HL-60/S4 treated with phorbol 12-myristate 13-acetate at 8.2 ng/mL for 4 days and 3 days (cell line): ENCODE data around the gene RGL3.
"Not testable (repeated sequence)": the region's sequence is repeated elsewhere in the genome, so short reads cannot be mapped to it uniquely, and the experiment has no call there.

Source experiments
- in situ Hi-C: fragments of 300-500 bp; cut with MboI; formaldehyde crosslinking; loops from 2 replicates; pipeline ENCODE4 v1.15.0; 2022; ENCODE audit warnings: low sequenced_read_pairs

The RGL3 gene

DNA sequence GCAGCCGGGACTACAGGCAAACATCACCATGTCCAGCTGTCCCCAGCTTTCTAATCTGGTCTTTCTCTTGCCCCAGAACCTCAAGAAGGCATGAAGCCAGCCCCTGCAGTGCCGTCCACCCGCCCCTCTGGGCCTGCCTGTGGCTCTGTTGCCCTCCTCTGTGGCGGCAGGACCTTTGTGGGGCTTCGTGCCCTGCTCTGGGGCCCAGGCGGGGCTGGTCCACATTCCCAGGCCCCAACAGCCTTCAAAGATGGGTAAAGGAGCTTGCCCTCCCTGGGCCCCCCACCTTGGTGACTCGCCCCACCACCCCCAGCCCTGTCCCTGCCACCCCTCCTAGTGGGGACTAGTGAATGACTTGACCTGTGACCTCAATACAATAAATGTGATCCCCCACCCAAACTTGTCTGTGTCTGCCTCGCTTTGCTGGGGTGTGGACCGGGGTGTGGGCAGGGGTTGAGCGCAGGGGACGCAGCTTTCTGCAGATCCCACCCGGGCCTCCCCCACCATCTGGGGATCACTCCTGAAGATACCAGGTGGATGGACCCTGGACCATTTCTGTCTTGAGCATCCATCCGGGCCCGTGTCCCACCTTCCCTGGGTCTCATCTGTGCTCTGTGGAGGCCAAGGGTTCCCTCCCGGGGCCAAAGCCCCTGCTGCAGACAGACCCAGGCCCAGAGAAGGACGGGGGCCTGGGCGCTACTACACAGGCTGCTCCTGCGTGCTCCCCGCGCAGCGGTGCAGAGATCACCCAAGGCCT, 31.6 kb upstream of the RGL3 start:
- in situ Hi-C loops = no loop called here

DNA sequence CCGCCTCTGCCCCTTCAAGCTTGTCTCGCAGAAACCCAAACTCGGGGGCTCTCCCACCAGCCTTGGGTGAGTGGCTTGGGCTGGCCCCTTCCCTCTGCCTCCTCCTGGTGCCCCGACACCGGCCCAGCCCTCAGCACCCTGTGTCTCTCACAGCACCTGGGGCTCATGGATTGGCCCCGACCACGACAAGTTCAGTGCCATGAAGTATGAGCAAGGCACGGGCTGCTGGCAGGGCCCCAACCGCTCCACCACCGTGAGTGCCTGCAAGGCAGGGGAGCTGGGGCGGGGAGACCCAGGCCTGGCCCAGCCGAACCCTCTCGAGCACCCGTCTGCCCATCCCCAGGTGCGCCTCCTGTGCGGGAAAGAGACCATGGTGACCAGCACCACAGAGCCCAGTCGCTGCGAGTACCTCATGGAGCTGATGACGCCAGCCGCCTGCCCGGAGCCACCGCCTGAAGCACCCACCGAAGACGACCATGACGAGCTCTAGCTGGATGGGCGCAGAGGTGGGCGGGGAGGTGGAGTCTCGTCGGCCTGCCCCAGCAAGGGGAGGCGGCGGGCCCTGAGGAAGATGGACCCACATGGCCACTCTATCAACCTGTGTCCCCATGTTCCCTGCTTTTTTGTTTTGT, 29.9 kb upstream of the RGL3 start:
- in situ Hi-C loops = no loop called here

DNA sequence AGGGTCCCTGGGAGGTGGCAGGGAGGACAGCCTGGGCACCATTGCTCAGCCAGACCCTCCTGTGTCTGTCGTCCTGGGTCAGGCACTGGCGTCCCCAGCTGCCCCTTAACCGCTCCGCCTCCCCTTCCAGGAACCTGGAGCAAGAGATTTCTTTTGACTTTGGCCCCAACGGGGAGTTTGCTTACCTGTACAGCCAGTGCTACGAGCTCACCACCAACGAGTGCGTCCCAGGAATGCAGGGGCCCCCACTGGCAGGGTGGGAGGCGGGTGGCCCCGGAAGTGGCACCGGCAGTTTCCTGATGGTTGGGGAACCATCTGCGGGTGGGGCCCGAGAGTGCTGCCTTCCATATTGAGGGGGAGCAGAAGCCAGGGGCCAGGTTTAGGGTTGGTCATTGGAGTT, 29.3 kb upstream of the RGL3 start:
- in situ Hi-C loops = no loop called here

DNA sequence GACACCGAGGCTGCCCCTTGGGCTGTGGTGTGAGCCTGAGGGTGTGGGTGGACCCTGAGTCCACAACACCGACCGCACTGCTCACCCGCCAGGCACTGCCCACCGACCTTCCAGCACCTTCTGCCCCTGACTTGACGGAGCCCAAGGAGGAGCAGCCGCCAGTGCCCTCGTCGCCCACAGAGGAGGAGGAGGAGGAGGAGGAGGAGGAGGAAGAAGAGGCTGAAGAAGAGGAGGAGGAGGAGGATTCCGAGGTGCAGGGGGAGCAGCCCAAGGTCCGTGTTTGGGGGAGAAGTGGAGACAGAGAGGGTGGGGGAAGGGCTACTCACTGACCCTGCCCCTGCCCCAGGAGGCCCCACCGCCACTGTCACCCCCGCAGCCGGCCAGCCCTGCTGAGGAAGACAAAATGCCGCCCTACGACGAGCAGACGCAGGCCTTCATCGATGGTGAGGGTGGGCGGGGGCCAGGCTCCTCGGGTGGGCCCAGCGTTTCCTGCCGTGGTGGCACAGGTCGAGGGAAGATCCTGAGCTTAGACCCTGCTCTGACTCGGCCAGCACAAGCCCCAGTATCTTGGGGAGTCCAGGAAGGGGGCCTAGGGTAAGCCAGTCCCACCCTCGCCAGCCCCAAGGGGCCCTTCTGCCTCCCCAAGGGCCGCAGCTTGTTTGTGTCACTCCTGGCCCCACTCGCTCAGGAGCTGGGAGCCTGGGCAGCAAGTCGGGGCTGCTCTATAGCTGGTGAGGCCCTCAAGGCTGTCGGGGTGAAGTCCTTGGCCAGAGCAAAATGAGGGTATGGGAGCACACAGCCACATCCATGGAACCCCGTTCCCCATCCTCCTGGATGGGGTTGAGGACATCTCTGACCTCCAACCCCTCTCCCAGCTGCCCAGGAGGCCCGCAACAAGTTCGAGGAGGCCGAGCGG, 28.5 kb upstream of the RGL3 start:
- in situ Hi-C loops = no loop called here

DNA sequence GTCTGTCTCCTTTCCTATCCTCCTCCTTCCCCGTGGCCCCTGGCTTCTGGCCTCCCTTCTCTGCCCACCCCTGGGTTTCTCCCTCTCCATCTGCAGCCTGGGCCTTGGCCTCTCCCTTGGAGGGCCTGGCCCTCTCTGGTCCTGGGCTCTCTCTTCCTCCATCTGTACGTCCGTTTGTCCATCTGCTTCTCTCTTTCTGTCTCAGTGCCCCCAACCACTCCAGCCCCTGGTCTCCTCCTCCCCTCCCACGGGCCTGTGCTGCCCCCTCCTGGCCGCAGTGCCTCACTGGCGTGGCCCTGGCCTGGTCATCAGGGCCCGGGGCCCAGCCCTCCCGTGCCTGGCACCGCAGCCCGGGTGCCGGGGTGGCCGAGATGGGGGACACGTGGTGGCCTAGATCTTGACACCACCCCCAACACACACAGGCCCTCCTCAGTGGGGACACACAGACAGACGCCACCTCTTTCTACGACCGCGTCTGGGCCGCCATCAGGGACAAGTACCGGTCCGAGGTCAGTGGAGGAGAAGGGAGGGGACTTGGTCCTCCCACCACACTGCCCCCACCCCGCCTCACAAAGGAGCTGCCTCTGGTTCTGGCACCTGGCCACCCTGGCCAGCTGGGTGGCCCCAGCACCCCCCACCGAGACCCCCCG, 27.7 kb upstream of the RGL3 start:
- in situ Hi-C loops = no loop called here

DNA sequence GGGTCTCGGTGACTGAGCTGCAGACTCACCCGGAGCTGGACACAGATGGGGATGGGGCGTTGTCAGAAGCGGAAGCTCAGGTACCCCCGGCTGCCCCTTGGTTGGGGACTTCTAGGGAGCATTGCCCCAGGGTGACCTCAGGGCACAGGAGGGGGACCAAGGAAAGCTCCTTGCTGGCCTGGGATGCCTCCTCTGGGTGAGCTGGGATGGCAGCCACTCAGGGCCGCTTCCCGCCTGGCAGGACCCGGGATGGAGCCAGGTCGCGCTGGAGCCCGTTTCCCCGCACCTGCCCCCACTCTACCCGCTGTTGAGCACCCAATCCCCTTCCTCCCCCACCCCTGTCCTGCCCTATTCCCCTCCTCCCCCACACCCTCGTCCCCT, 27.1 kb upstream of the RGL3 start:
- in situ Hi-C loops = no loop called here

DNA sequence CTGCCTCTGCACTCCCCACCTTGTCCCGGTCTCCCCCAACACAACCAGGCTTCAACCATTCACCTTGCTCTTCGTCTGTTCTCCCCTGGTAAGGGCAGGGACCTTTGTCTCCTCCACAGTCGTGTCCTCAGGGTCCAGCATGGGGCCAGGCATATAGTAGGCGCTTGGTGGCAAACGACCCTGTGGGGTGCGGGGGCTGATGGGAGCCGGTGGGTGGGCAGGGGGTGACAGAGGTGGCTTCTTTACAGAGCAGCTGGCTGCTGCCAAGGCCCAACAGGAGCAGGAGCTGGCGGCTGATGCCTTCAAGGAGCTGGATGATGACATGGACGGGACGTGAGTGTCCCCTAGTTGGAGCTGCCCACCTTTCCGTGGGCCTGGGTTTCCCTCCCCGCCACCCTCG, 26.0 kb upstream of the RGL3 start:
- in situ Hi-C loops = no loop called here

DNA sequence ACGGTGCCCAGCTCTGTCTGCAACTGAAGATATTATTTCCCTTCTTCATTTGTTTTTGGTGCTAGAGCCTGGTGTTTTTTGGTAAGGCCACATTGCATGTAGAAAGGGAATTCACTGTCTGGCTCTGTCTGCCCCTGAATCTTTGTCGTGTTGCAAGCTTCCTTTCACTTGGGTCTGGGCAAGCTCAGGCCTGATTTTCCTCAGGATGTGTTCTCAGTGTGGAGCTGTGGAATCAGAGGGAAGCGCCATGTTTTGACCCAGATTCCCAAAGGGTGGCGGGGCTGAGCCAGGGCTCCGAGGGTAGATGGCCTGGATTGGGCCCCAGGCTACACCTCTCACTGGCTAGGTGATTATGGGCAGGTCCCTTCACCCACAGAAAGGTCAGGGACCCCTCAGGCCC, 24.9 kb upstream of the RGL3 start:
- in situ Hi-C loops = no loop called here

DNA sequence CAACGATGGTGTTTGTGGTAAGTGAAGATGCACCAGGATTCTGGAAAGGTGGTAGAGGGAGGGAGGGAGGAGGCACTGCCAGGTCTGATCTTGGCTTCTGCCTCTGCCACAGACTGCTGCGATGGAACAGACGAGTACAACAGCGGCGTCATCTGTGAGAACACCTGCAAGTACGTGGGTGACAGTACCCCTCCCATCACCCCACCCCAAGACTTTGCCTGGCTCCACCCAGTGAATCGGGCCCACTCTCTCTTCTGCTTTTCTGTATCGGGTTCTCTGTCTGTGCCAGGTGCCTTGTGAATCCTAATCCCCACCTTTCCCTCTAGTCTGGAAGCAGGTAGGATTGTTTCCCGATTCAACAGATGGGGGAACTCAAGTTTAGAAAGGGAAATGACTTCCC, 18.8 kb upstream of the RGL3 start:
- in situ Hi-C loops = no loop called here

DNA sequence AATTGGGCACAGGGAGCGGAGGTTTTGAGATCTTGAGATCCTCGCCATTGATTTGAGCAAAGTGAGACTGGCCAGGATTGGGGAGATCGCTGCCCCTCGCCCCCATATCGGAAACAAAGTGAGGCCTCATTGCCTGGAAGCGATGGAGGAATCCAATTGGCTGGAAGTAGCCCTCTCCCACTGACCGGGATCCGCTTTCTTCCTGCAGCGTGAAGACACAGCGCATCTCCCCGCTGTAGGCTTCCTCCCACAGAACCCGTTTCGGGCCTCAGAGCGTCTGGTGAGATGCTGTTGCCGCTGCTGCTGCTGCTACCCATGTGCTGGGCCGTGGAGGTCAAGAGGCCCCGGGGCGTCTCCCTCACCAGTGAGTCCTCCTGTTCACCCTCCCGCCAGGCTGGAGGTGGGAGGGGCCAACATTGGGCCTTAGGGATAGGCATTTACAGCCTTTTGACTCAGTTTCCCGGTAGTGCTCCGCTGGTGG, 16.8 kb upstream of the RGL3 start:
- in situ Hi-C loops = no loop called here

DNA sequence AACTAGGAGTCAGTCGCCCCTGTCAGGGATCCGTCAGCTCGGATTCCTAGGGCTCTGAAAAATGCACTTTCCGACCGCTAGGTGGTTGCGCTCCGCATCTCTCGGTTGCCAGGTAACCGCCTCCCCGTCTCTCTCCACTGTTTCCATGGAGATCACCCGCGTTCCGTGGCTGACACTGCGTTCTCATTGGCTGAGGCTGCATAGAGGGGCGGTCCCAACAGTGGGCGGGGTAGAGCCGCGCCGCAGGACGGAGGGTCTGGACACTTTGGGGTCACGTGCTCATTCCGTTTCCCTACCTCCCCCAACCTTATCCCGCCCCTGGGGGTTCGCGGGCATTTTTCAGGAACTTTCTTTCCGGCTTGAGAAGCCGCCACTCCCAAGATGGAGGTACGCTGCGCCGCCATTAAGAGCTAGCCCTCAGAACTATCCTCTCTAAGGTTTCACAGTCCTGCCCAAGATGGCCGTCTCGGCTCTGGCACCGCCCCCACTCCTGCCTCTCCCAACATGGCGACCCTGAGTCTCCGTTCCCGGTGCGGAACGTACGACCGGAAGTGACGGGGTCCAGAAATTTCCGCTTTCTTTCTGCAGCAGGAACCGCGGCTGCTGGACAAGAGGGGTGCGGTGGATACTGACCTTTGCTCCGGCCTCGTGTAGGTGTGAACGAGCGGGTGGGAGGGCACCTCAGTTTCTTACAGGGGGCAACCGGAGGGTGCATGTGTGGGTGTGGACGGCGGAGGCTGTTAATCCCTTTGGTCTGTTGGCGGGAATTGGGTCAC, 16.1 kb upstream of the RGL3 start, which contains the start of the genes ODAD3 and PRKCSH:
Gene ODAD3, minus strand, starts transcription at position 65 of the 776 bp plus-strand sequence. CDS start 105 bp downstream, outside the sequence.
Gene PRKCSH, plus strand, starts transcription at position 579 of the 776 bp plus-strand sequence. CDS start 483 bp downstream, outside the sequence.
- in situ Hi-C loops = no loop called here

DNA sequence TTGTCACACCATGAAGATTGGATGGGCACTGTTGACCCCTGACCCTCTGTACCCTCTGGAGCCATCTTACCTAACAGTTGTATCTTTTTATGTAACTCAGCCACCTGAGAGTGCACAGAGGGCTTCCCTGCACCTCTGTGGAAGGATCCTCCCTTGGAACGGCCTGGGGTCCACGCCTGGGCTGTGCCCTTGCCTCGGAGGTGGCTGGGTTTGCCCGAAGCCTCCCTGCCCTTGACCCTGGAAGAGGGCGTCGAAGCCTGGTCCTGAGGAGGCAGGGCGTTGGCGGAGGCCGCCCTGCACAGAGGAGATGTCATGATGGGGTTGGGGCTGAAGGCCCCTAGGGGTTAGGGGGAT, 15.6 kb upstream of the RGL3 start:
- in situ Hi-C loops = no loop called here

DNA sequence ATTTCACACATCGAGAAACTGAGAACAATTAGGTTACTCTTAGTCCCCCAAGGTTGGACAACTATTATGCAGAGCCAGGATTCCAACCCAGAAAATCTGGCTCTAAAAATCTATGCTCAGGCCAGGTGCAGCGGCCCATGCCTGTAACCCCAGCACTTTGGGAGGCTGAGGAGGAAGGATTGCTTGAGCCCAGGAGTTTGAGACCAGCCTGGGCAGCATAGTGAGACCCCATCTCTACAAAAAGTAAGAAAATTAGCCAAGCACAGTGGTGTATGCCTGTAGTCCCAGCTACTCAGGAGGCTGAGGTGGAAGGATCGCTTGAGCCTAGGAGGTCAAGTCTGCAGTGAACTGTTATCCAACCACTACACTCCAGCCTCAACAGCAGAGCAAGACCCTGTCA, 14.4 kb upstream of the RGL3 start:
- in situ Hi-C loops = not testable (repeated sequence)

DNA sequence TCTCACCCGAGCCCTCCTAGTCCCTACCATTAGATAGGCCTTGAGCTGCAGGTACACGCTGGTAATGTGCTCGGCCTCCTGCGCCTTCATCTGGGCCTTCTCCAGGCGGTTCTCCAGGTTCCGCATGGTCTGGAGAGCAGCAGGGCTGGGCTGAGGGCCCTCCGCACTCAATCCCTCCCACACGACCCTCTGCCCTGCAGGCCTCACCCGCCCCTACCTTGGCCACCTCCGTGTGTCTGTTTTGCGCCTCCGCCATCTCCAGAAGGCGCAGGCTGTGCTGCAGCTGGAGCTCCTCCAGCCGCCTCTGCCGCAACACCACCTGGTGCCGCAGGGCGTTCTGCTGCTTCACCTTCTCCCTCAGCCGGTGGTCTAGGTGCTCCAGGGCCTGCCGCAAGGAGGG, 7.5 kb upstream of the RGL3 start:
- in situ Hi-C loops = no loop called here

DNA sequence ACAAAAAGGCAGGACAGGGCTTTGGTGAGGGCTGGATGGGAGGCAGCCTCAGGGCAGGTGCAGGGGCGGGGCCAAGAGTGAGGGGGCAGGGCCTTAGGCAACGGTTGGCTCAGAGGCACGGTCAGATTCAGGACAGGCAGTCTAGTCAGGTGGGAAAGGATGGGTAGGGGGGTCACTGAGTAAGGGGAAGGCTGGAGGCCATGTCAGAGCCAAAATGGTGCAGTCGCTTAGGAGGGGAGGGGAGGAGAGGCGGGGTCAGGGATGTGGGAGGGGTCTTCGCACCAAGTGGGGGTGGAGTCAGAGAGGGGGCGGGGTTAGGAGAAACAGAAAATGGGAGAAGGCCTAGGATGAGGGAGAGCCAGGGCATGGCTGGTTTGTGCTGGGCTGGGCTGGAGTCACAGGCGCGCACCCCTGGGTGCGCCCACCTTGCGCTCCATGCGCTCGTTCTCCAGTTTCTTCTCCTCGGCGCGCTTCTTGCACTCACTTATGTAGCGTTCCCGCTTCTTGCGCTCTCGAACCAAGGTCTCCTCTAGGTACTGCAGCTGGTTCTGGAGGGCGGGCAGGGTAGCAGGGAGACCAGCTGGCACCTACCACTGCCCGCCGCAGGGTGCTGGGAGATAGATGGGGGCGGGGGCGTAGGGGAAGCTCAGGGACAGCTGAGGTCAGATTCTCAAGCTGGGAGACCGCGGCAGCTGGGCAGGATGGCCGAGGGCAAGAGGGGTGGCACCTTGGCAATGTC, 6.8 kb upstream of the RGL3 start:
- in situ Hi-C loops = no loop called here

DNA sequence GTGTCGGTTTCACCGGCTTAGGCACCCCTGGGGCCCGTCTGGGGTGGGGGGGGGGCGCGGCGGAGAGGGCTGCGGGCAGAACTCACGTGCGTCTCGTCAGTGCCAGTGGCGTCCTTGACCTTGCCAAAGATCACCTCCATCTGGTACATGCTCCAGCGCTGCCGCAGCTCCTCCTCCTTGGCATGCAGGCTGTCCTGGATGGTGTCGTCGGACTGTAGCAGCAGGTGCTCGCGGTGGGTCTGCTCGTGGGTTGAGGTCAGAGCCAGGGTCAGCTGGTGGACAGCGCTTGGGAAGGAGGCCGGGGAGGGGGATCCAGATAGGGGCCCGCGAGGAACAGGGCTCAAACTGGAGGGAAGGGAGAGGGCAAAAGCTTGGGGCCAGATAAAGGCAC, 4.7 kb upstream of the RGL3 start:
- in situ Hi-C loops = no loop called here

DNA sequence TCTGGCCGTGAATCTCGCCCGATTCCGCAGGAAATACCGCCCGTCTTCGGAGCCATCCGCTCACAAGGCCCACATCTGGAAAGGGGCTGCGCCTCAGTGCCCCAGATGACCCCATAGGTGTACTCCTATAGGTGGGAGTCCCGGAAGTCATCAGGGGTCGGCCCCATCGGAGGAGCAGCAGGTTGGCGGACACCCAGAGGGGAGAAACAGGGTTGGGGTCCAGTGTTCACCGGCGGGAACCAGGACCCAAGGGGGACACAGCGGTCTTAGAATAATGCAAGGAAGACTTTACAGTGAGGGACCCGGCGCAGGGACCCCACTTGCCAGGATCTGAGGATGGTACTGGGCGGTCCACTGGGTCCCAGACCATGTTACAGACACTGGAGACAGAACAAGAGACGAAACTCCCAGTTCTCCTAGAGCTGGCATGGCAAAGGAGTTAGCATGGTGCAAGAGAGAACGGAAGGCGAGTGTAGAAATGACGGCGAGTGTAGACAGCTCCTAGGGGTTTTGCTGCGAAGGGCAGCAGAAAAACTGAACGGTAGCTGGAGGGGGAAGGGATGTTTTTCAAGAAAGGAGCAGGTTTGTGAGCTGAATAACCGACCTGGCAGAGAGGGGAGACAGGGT, 4.2 kb upstream of the RGL3 start:
- in situ Hi-C loops = no loop called here

DNA sequence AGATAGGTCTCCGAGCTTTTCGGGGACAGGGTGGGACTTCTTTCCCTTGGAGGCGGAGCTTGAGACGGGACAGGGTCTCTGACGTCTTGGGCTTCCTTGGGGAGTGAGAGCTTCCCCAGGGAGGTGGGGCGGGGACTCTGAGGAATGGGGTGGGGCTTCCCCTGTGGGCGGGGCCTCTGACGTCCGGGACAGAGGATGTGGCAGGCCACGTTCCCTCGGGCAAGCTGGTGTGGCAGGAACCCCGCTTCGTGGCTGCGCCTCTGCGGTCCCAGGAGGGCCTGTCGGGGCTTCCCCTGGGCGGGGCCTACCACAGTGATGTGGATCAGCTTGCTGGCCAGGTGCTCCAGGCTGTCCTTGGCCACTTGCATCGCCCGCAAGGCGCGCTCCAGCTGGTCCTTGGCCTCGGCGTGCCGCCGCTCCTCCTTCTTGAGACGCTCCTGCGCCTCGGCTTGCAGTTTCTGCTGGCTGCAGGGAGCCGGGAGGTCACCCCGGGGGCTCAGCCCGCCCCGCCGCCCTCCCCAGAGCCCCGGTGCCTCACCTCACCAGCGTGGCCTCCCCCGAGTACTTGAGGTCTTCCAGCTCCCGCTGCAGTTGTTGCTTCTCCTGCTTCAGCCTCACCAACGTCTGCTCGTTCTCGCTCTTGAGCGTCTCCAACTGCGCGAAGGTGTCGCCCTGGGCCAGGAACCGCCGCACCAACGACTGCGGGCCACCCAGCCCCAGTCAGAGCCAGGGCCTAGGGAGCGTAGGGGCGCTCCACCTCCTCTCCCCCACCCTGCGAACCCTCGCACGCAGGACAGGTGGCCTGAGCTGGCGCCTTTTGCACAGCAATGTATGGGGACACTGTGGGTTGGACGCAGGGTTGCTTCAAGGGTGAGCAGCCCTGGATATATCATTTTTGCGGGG, 3.3 kb upstream of the RGL3 start:
- in situ Hi-C loops = no loop called here
